Liver (tissue), 9 donors: ENCODE measurements around the gene ZC3H7B. TPM values are rescaled to one million over a fixed set of nuclear protein-coding genes. Genes with fewer than 3 reads are reported as not detected.
A peak's percentile ranks its signal among the peaks of the same experiment; 100 is the strongest.

Experiments used
- DNase-seq: peaks from one replicate; pipeline ENCODE4 v3.0.0-alpha.2; 2017; ENCODE audit warnings: low spot score
- H3K27ac ChIP-seq, 2 donors: one replicate each; pipeline ENCODE4 v1.7.0; 2013; ENCODE audit warnings: inconsistent platforms in 2 of 2, low read length in 2 of 2, control low read depth in 1 of 2, low read depth in 1 of 2, mild to moderate bottlenecking in 1 of 2
- H3K27me3 ChIP-seq, 4 donors: one replicate each; pipeline versions ENCODE4 v1.6.1 to v1.7.0; 2013; ENCODE audit warnings: low read length in 3 of 4, inconsistent platforms in 1 of 4, mild to moderate bottlenecking in 1 of 4, moderate library complexity in 1 of 4; ENCODE audit not compliant: control insufficient read depth in 4 of 4, insufficient read depth in 4 of 4
- H3K36me3 ChIP-seq, 4 donors: one replicate each; pipeline versions ENCODE4 v1.6.1 to v1.7.0; 2013; ENCODE audit warnings: low read length in 3 of 4, mild to moderate bottlenecking in 3 of 4, low read depth in 1 of 4, moderate library complexity in 1 of 4; ENCODE audit not compliant: control insufficient read depth in 4 of 4, insufficient read depth in 3 of 4
- H3K4me1 ChIP-seq, 4 donors: one replicate each; pipeline versions ENCODE4 v1.6.1 to v1.7.0; 2013; ENCODE audit warnings: low read length in 3 of 4, mild to moderate bottlenecking in 3 of 4, moderate library complexity in 1 of 4; ENCODE audit not compliant: control insufficient read depth in 4 of 4, insufficient read depth in 4 of 4
- H3K4me3 ChIP-seq, 3 donors: one replicate each; pipeline versions ENCODE4 v1.6.1 to v1.7.0; 2013; ENCODE audit warnings: low read length in 3 of 3, control low read depth in 1 of 3, low read depth in 1 of 3, mild to moderate bottlenecking in 1 of 3
- H3K9ac ChIP-seq, 2 donors: one replicate each; pipeline ENCODE4 v1.7.0; 2013; ENCODE audit warnings: low read length in 2 of 2, mild to moderate bottlenecking in 2 of 2, moderate library complexity in 2 of 2, control low read depth in 1 of 2, low read depth in 1 of 2
- H3K9me3 ChIP-seq, 4 donors: one replicate each; pipeline versions ENCODE4 v1.6.1 to v1.7.0; 2013; ENCODE audit warnings: low read length in 3 of 4; ENCODE audit not compliant: control insufficient read depth in 4 of 4
- ATF3 ChIP-seq: IDR thresholded peaks from 2 replicates; pipeline ENCODE4 v1.6.1; 2016; ENCODE audit warnings: antibody characterized with exemption
- CTCF ChIP-seq: fragments of 150-350 bp; IDR thresholded peaks from 2 replicates; pipeline ENCODE4 v1.5.1; 2017; ENCODE audit warnings: improper control_type of control experiment, low read depth, low read length; ENCODE audit not compliant: missing input control
- EGR1 ChIP-seq, 2 donors: IDR thresholded peaks; 2 replicates each; pipeline ENCODE4 v1.6.1; 2016 to 2018; ENCODE audit warnings: antibody characterized with exemption in 2 of 2, low read depth in 2 of 2
- FOXA1 ChIP-seq: IDR thresholded peaks from 2 replicates; pipeline ENCODE4 v1.6.1; 2016; ENCODE audit warnings: antibody characterized with exemption
- FOXA2 ChIP-seq: IDR thresholded peaks from 2 replicates; pipeline ENCODE4 v1.6.1; 2016; ENCODE audit warnings: antibody characterized with exemption
- GABPA ChIP-seq, 2 donors: IDR thresholded peaks in 1 of 2; conservative IDR thresholded peaks in 1 of 2; 2 replicates each; pipeline ENCODE4 v1.6.1; 2016; ENCODE audit warnings: antibody characterized with exemption in 2 of 2, mild to moderate bottlenecking in 1 of 2, moderate library complexity in 1 of 2
- HNF4A ChIP-seq, 2 donors: conservative IDR thresholded peaks; 2 replicates each; pipeline ENCODE4 v1.6.1; 2016; ENCODE audit warnings: antibody characterized with exemption in 2 of 2, mild to moderate bottlenecking in 2 of 2
- HNF4G ChIP-seq: IDR thresholded peaks from 2 replicates; pipeline ENCODE4 v1.6.1; 2016; ENCODE audit warnings: antibody characterized with exemption
- JUND ChIP-seq, 2 donors: IDR thresholded peaks; 2 replicates each; pipeline ENCODE4 v1.6.1; 2016; ENCODE audit warnings: antibody characterized with exemption in 2 of 2
- MAX ChIP-seq: IDR thresholded peaks from 2 replicates; pipeline ENCODE4 v1.6.1; 2016; ENCODE audit warnings: antibody characterized with exemption
- NR2F2 ChIP-seq: IDR thresholded peaks from 2 replicates; pipeline ENCODE4 v1.6.1; 2016; ENCODE audit warnings: antibody characterized with exemption
- RAD21 ChIP-seq, 2 donors: IDR thresholded peaks; 2 replicates each; pipeline ENCODE4 v1.6.1; 2016; ENCODE audit warnings: antibody characterized with exemption in 2 of 2, mild to moderate bottlenecking in 2 of 2
- REST ChIP-seq: IDR thresholded peaks from 2 replicates; pipeline ENCODE4 v1.6.1; 2016; ENCODE audit warnings: antibody characterized with exemption, mild to moderate bottlenecking
- RXRA ChIP-seq, 2 donors: IDR thresholded peaks; 2 replicates each; pipeline ENCODE4 v1.6.1; 2017 to 2018; ENCODE audit warnings: antibody characterized with exemption in 2 of 2, mild to moderate bottlenecking in 1 of 2
- SP1 ChIP-seq: IDR thresholded peaks from 2 replicates; pipeline ENCODE4 v1.6.1; 2018; ENCODE audit warnings: antibody characterized with exemption, mild to moderate bottlenecking
- TAF1 ChIP-seq: conservative IDR thresholded peaks from 2 replicates; pipeline ENCODE4 v1.6.1; 2016; ENCODE audit warnings: antibody characterized with exemption, mild to moderate bottlenecking
- YY1 ChIP-seq: IDR thresholded peaks from 2 replicates; pipeline ENCODE4 v1.6.1; 2016; ENCODE audit warnings: antibody characterized with exemption, mild to moderate bottlenecking
- ZBTB33 ChIP-seq: IDR thresholded peaks from 2 replicates; pipeline ENCODE4 v1.6.1; 2016; ENCODE audit warnings: antibody characterized with exemption
- WGBS: extraction: QIAGEN DNeasy Blood & Tissue Kit; methylation state at CpG from one replicate; pipeline ENCODE4 v1.1.7; 2013; 5-methylcytosine and 5-hydroxymethylcytosine counted together
- polyA plus RNA-seq, 2 donors: library from polyadenylated mRNA; stranded (reverse) in 1 of 2; unstranded in 1 of 2; fragments of 200-250 nt in 1 of 2; fragments of >200 nt in 1 of 2; fragmentation: Nextera tagmentation in 1 of 2; extraction: Ambion mirVana in 1 of 2; gene quantifications; one replicate each; pipeline versions ENCODE4 v1.2.1 to v1.2.3, GENCODE V29; 2013 to 2015
- total RNA-seq, 2 donors: library from RNA; depleted of rRNA; stranded (reverse); fragments of >200 nt; gene quantifications; one replicate each; pipeline ENCODE4 v1.2.3, GENCODE V29; 2014
- donor health status: healthy.
- donor health status: healthy.
- donor health status: healthy.
- donor health status: healthy.
- donor health status: healthy.

ZC3H7B gene
- total and polyA plus RNA-seq, 4 donors: 6.6 to 50.2 (median 26.1) TPM

- TF ChIP-seq ZBTB33 (no peak), TAF1 (no peak), FOXA2 (no peak), FOXA1 (no peak), EGR1 (IDR thresholded peaks at IDR 0.05; ENCODE audit: low read depth in 2 of 2) (no peak), HNF4A (conservative IDR thresholded peaks at IDR 0.05) (no peak), NR2F2 (no peak), JUND (IDR thresholded peaks at IDR 0.05) (no peak), YY1 (no peak)
Measured at GRCh38 chr22:41366323-41367029, 65.2 kb downstream of the ZC3H7B start (continued).

GRCh38 chr22:41367039-41367679, 65.8 kb downstream of the ZC3H7B start:
- peaks cover 0 to 5% (median 2%) of the 10 kb centered on the region in 4 donors for H3K36me3 ChIP-seq
- TF ChIP-seq SP1 (peak; percentile 88), REST (peak; percentile 74), ATF3 (no peak), JUND (IDR thresholded peaks at IDR 0.05) (no peak), FOXA1 (peak; percentile 27), YY1 (peak; percentile 91), MAX (peak; percentile 66), TAF1 (peak; percentile 77), HNF4A (conservative IDR thresholded peaks at IDR 0.05) (no peak), RXRA (IDR thresholded peaks at IDR 0.05) (peak; percentile 32 to 75), NR2F2 (no peak), ZBTB33 (no peak), CTCF (peak; percentile 26), RAD21 (IDR thresholded peaks at IDR 0.05) (peak; percentile 68 to 76), GABPA (IDR thresholded peaks at IDR 0.05 in 1 of 2, conservative IDR thresholded peaks at IDR 0.05 in 1 of 2) (peak in 1 of 2 donors; percentile 64), HNF4G (no peak), FOXA2 (no peak), EGR1 (IDR thresholded peaks at IDR 0.05; ENCODE audit: low read depth in 2 of 2) (peak; percentile 95 to 98)
- H3K4me3 ChIP-seq: peak overlapping the region; percentile 51 to 86 (median 71)
- peak; percentile 93 for DNase-seq
- peaks cover 6 to 54% (median 40%) of the 10 kb centered on the region in 4 donors for H3K4me1 ChIP-seq
- H3K9me3 ChIP-seq: no peaks in the 10 kb centered on the region
- 3% methylated on average over 21 of the region's 21 CpGs for WGBS
- H3K27me3 ChIP-seq: no peaks in the 10 kb centered on the region
- H3K9ac ChIP-seq: peak overlapping the region; percentile 63 to 84
- H3K27ac ChIP-seq: peak overlapping the region; percentile 49 to 88
